Cardiac muscle cell (in vitro differentiated cells and primary cell): ENCODE data around the gene COG2. TPM values are rescaled to one million over a fixed set of nuclear protein-coding genes. Genes with fewer than 3 reads are reported as not detected.

ENCODE experiments used
- DNase-seq, 2 donors: peaks; one replicate each; pipeline versions ENCODE4 v3.0.0 to v3.0.0-alpha.2; 2010 to 2017; ENCODE audit warnings: low read depth in 1 of 2, low spot score in 1 of 2
- H3K27ac ChIP-seq: fragments of 200-600 bp; sonication (generic); 2 replicates; pipeline ENCODE4 v1.5.1; 2016
- H3K27me3 ChIP-seq: fragments of 200-600 bp; sonication (generic); 2 replicates; pipeline ENCODE4 v1.6.0; 2016; ENCODE audit warnings: control low read depth
- H3K36me3 ChIP-seq: fragments of 200-600 bp; sonication (generic); 2 replicates; pipeline ENCODE4 v1.5.1; 2016; ENCODE audit warnings: control low read depth
- H3K4me1 ChIP-seq: fragments of 200-600 bp; sonication (generic); 2 replicates; pipeline ENCODE4 v1.8.1; 2017; ENCODE audit warnings: low read depth, mild to moderate bottlenecking, mixed run types
- H3K4me3 ChIP-seq: fragments of 200-600 bp; sonication (generic); 2 replicates; pipeline ENCODE4 v1.5.1; 2016; ENCODE audit warnings: mild to moderate bottlenecking
- H3K9me3 ChIP-seq: fragments of 200-600 bp; sonication (generic); 2 replicates; pipeline ENCODE4 v1.5.1; 2017; ENCODE audit warnings: low read depth, mild to moderate bottlenecking, control low read depth
- CTCF ChIP-seq: IDR thresholded peaks from 2 replicates; pipeline ENCODE4 v1.5.1; 2012; ENCODE audit warnings: low read depth, mild to moderate bottlenecking, low read length
- polyA plus RNA-seq: library from polyadenylated mRNA; unstranded; fragments of >200 nt; fragmentation: Nextera tagmentation; extraction: Ambion mirVana; gene quantifications from 2 replicates; pipeline ENCODE4 v1.2.1, GENCODE V29; 2016
- total RNA-seq: library from RNA; depleted of rRNA; stranded (reverse); fragments of >200 nt; gene quantifications from 2 replicates; pipeline ENCODE4 v1.2.3, GENCODE V29; 2016

The COG2 gene
- total and polyA plus RNA-seq, 2 experiments from 2014 or later: 23.2 to 27.4 TPM

DNA sequence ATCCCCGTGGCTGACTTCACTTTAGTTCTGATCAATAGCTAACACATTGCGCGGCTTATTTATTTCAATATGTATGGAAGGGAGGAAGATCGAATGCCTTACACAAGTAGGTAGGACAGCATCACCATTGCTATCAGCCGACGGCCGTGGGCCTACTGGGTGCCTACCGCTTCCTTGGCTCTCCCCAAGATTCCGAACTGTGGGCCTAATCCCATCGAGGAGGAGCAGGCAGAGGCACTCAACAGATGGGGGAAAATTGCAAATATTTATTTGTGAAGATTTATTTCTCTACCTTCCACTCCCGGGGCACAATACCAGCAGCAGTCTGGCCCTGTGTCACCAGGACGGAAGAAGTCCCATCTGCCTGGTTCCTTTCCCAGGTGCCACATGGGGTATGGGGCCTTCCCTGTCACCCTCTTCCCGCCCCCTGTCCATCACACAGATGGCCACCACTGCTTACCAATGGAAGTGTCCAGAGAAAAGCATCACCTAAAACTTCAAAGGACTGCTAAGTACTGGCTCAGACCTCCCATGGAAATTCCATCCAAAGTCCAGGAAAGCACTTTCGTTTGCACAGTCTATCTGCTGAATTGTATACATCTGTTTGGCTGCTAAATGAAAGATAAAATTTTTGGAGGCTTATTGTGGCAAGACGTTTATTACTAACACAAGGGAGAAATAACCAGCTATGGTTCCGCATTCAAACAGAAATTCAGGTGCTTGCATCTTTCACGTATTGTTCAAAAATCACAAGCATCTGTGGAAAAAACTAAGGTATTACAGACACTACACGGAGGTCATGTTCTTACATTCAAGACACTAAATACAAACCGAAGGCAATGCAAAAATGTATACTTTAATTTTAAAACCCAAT lies 59.9 kb downstream of the COG2 start:
- no peaks in the 10 kb centered on the region for H3K4me1 ChIP-seq
- no peak overlapping the region for H3K4me3 ChIP-seq
- DNase-seq: no peak
- no peak overlapping the region for H3K27ac ChIP-seq
- H3K9me3 ChIP-seq: no peaks in the 10 kb centered on the region
- no peak for TF ChIP-seq CTCF
- H3K36me3 ChIP-seq: no peaks in the 10 kb centered on the region
- no peaks in the 10 kb centered on the region for H3K27me3 ChIP-seq

DNA sequence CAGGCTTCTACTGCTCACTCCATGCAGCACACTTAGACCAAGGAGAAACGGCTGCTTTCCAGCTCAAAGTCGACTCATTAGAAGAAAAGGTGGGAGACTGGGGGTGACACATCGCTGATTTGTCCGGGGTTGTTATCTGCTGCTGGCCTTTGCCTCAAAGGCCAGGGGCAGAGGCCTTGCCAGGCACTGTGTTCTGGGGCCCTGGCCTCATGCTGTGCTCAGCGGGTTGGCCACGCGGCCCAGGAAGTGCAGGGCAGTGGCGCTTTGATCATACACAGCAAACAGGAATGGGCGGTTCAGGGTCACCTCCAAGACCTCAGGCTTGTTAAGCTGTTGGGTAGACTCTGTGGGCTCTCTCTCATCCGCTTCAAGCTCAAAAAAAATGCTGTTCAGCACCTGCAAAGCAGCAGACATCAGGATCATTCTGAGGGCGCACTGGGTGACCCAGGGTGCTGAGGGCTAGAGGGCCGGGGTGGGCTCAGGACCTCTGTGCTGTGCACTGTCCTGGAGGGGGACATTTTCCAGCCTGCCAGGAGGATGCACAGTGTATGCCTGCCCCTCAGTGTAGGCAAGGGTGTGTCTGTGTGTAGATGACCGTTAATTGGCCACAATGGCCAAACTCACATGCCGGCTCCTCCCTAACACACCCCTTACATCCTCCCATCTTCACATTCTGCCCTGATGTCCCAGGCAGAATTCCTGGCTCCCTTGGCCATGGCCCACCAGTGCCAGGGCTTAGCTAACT lies 60.8 kb downstream of the COG2 start:
- Histone ChIP-seq H3K4me3 (no peak overlapping the region), H3K9me3 (no peaks in the 10 kb centered on the region), H3K27me3 (no peaks in the 10 kb centered on the region), H3K4me1 (no peaks in the 10 kb centered on the region), H3K27ac (no peak overlapping the region), H3K36me3 (no peaks in the 10 kb centered on the region)
- TF ChIP-seq CTCF: no peak
- no peak for DNase-seq

DNA sequence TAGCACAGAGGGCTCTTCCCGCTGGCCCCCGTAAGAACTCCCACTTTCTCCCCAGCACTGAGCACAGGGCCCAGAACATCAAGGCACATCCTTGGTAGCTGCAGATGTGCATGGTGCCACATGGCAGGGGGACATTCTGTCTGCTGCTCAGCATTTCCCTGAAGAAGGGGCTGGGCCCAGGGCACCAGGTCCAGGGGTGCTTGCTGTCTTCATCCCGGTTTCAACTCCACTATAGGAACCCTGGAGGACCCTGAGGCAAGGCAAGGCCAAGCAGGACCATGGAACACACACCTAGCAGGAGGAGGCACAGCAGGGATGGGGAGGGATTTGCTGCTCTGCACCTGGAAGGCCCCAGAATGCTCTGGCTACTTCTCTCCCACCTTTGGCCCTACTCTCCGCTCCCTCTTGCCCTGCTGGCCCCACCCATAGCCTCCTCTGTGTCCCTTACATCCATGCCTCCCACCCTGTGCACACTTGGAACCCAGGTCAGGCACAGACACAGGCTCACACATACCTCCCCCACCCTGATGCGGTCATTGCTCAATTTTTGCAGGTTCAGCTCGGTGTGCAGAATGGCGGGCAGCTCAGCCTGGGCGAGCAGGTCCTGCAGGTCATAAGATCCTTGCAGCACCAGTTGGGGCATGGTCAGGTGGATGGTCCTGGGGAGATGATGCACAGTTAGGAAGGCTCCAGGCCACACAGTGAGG lies 61.6 kb downstream of the COG2 start:
- Histone ChIP-seq H3K4me1 (no peaks in the 10 kb centered on the region), H3K27ac (no peak overlapping the region), H3K9me3 (no peaks in the 10 kb centered on the region), H3K36me3 (no peaks in the 10 kb centered on the region), H3K4me3 (no peak overlapping the region), H3K27me3 (no peaks in the 10 kb centered on the region)
- no peak for TF ChIP-seq CTCF
- no peak for DNase-seq

- no peak for TF ChIP-seq CTCF
- H3K9me3 ChIP-seq: no peaks in the 10 kb centered on the region
- no peaks in the 10 kb centered on the region for H3K4me1 ChIP-seq
- H3K36me3 ChIP-seq: no peaks in the 10 kb centered on the region
- DNase-seq: no peak
- no peak overlapping the region for H3K27ac ChIP-seq
- H3K27me3 ChIP-seq: no peaks in the 10 kb centered on the region
- no peak overlapping the region for H3K4me3 ChIP-seq
Measured at GRCh38 chr1:230704830-230705229, 62.5 kb downstream of the COG2 start.

DNA sequence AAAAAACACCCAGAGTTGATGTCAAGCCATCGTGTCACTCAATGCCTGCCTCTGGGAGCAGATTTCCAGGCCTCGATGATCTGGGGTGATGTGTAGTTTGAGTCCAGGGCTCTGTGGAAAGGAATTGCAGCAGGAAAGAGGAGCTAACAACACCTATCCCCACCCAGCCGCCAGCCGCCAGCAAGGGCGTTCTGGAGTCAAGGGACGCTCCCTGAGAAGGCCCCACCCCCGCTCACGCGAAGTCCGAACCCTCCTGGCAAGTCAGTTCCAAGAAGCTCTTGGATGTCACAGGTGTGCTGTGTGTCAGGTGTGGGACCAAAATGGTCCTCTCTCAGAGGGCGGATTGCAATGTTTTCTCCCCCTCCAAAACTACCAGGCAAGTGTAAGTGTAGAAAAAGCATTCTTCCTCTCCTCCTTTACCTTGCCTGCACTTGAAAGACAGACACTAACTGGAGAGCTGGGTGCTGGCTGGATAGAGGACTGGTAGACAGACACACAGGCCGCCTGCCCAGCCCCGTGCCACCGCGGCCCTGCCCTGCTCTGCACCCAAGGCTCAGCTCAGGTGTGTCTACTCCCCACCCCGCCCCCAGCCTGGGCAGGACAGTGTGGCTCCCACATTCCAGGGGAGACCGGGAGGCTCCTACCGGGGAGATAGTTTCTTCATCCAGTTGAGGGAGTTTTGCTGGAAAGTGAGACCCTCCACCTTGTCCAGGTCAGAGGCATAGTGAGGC lies 63.2 kb downstream of the COG2 start:
- Histone ChIP-seq H3K9me3 (no peaks in the 10 kb centered on the region), H3K4me1 (no peaks in the 10 kb centered on the region), H3K36me3 (no peaks in the 10 kb centered on the region), H3K27me3 (no peaks in the 10 kb centered on the region), H3K27ac (no peak overlapping the region), H3K4me3 (no peak overlapping the region)
- no peak for TF ChIP-seq CTCF
- no peak for DNase-seq
